ENCODE results near the gene ARHGAP44.

ARHGAP44 gene

GRCh38 chr17:12899604-12900003, 110.3 kb downstream of the ARHGAP44 start:
- DNase-seq = no peak

GRCh38 chr17:12900474-12900873, 111.2 kb downstream of the ARHGAP44 start:
- no peak for DNase-seq

GRCh38 chr17:12902046-12902445, 112.7 kb downstream of the ARHGAP44 start:
- DNase-seq = no peak

GRCh38 chr17:12907477-12907876, 118.2 kb downstream of the ARHGAP44 start:
- DNase-seq = no peak

- DNase-seq = no peak
These were observed 119.7 kb downstream of the ARHGAP44 start for GRCh38 chr17:12909046-12909445.

- no peak for DNase-seq
These were observed 120.2 kb downstream of the ARHGAP44 start for GRCh38 chr17:12909511-12909910.

GRCh38 chr17:12911239-12911638, 121.9 kb downstream of the ARHGAP44 start:
- DNase-seq = no peak

GRCh38 chr17:12917399-12917798, 128.1 kb downstream of the ARHGAP44 start:
- no peak for DNase-seq

GRCh38 chr17:12918142-12918541, 128.8 kb downstream of the ARHGAP44 start:
- DNase-seq = no peak

- DNase-seq = no peak
These were observed 132.8 kb downstream of the ARHGAP44 start for GRCh38 chr17:12922120-12922519.

GRCh38 chr17:12924614-12925013, 135.3 kb downstream of the ARHGAP44 start:
- no peak for DNase-seq

GRCh38 chr17:12927001-12927400, 137.7 kb downstream of the ARHGAP44 start:
- no peak for DNase-seq

GRCh38 chr17:12927541-12928425, 138.5 kb downstream of the ARHGAP44 start:
- no peak for DNase-seq

- DNase-seq = no peak
These were observed 139.4 kb downstream of the ARHGAP44 start for GRCh38 chr17:12928736-12929135.

GRCh38 chr17:12936501-12936900, 147.2 kb downstream of the ARHGAP44 start:
- no peak for DNase-seq

- no peak for DNase-seq
These were observed 151.4 kb downstream of the ARHGAP44 start for GRCh38 chr17:12940699-12941098.

- DNase-seq = no peak
These were observed 157.7 kb downstream of the ARHGAP44 start for GRCh38 chr17:12947047-12947446.

- DNase-seq = no peak
These were observed 162.7 kb downstream of the ARHGAP44 start for GRCh38 chr17:12952012-12952411.

- DNase-seq = no peak
These were observed 163.9 kb downstream of the ARHGAP44 start for GRCh38 chr17:12953156-12953555.

GRCh38 chr17:12955521-12955920, 166.2 kb downstream of the ARHGAP44 start:
- no peak for DNase-seq

- no peak for DNase-seq
These were observed 169.5 kb downstream of the ARHGAP44 start for GRCh38 chr17:12958786-12959185.

- DNase-seq = no peak
These were observed 170.1 kb downstream of the ARHGAP44 start for GRCh38 chr17:12959441-12959840.

- DNase-seq = no peak
These were observed 172.4 kb downstream of the ARHGAP44 start for GRCh38 chr17:12961655-12962054.

- DNase-seq = no peak
These were observed 174.2 kb downstream of the ARHGAP44 start for GRCh38 chr17:12963505-12963904.

- no peak for DNase-seq
These were observed 174.9 kb downstream of the ARHGAP44 start for GRCh38 chr17:12964162-12964561.
